ENCODE results near the gene EPS8.

The EPS8 gene

DNA sequence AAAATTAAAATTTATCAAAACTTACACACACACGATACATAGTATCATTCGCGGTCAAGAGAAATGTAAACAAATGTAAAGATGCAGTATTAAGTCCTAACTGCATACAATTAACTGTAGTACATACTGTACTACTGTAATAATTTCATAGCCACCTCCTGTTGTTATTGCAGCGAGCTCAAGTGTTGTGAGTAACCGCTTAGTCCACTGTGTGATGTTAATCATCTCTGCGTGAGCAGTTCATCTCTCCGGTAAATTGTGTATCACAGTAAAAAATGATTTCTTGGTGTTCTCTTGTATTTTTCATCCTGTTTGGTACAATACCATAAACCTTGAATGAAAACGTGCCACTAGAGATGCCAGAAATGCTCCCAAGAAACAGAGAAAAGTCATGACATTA, 6.5 kb downstream of the EPS8 start:
- no peaks in the 10 kb centered on the region for H3F3A ChIP-seq (ENCODE audit: insufficient read depth, low read length)
- H3K4me3 ChIP-seq (ENCODE audit: low read length): no peak overlapping the region
- H3K4me2 ChIP-seq (ENCODE audit: low read depth, low read length): no peak overlapping the region
- H3K27ac ChIP-seq (ENCODE audit: low read length): no peak overlapping the region
- no peak overlapping the region for H2AFZ ChIP-seq (ENCODE audit: low read length)
- H3K36me3 ChIP-seq (replicated peaks; ENCODE audit: insufficient read depth, low read length): no peaks in the 10 kb centered on the region
- TF ChIP-seq EZH2 (optimal IDR thresholded peaks at IDR 0.05; ENCODE audit: low read depth, low read length): no peak
- no peak for TF ChIP-seq EZH2phosphoT487 (IDR thresholded peaks at IDR 0.05; ENCODE audit: low read length)
- TF ChIP-seq CTCF (IDR thresholded peaks at IDR 0.05; ENCODE audit: low read length): no peak
- no peaks in the 10 kb centered on the region for H3K9me3 ChIP-seq (replicated peaks; ENCODE audit: insufficient read depth, low read length)
- no peaks in the 10 kb centered on the region for H3K4me1 ChIP-seq (ENCODE audit: low read length)
- no peak for DNase-seq
- H3K9me2 ChIP-seq (replicated peaks; ENCODE audit: insufficient read depth, low read length): no peaks in the 10 kb centered on the region
- H3K79me2 ChIP-seq (ENCODE audit: low read length): no peaks in the 10 kb centered on the region
- H4K20me1 ChIP-seq (ENCODE audit: insufficient read depth, low read length): no peaks in the 10 kb centered on the region
- H3K9ac ChIP-seq (ENCODE audit: low read length): no peak overlapping the region
- H3K27me3 ChIP-seq (replicated peaks; ENCODE audit: insufficient read depth, low read length): peaks cover 15% of the 10 kb centered on the region

- Histone ChIP-seq H2AFZ (ENCODE audit: low read length) (no peak overlapping the region), H3K4me1 (ENCODE audit: low read length) (no peaks in the 10 kb centered on the region), H3K9me3 (replicated peaks; ENCODE audit: insufficient read depth, low read length) (no peaks in the 10 kb centered on the region), H3K36me3 (replicated peaks; ENCODE audit: insufficient read depth, low read length) (no peaks in the 10 kb centered on the region), H4K20me1 (ENCODE audit: insufficient read depth, low read length) (no peaks in the 10 kb centered on the region), H3K79me2 (ENCODE audit: low read length) (no peaks in the 10 kb centered on the region), H3K27me3 (replicated peaks; ENCODE audit: insufficient read depth, low read length) (no peaks in the 10 kb centered on the region), H3K9ac (ENCODE audit: low read length) (no peak overlapping the region), H3K9me2 (replicated peaks; ENCODE audit: insufficient read depth, low read length) (no peaks in the 10 kb centered on the region), H3K4me3 (ENCODE audit: low read length) (no peak overlapping the region), H3K27ac (ENCODE audit: low read length) (no peak overlapping the region), H3K4me2 (ENCODE audit: low read depth, low read length) (no peak overlapping the region), H3F3A (ENCODE audit: insufficient read depth, low read length) (no peaks in the 10 kb centered on the region)
- TF ChIP-seq EZH2phosphoT487 (IDR thresholded peaks at IDR 0.05; ENCODE audit: low read length) (no peak), CTCF (IDR thresholded peaks at IDR 0.05; ENCODE audit: low read length) (no peak), EZH2 (optimal IDR thresholded peaks at IDR 0.05; ENCODE audit: low read depth, low read length) (no peak)
- no peak for DNase-seq
These were observed 9.3 kb downstream of the EPS8 start for GRCh38 chr12:15779925-15780324.

GRCh38 chr12:15778126-15778525, 11.1 kb downstream of the EPS8 start:
- Histone ChIP-seq H2AFZ (ENCODE audit: low read length) (no peak overlapping the region), H3K9me3 (replicated peaks; ENCODE audit: insufficient read depth, low read length) (no peaks in the 10 kb centered on the region), H3K4me1 (ENCODE audit: low read length) (no peaks in the 10 kb centered on the region), H3F3A (ENCODE audit: insufficient read depth, low read length) (no peaks in the 10 kb centered on the region), H3K4me2 (ENCODE audit: low read depth, low read length) (no peak overlapping the region), H3K27ac (ENCODE audit: low read length) (no peak overlapping the region), H3K9ac (ENCODE audit: low read length) (no peak overlapping the region), H3K79me2 (ENCODE audit: low read length) (no peaks in the 10 kb centered on the region), H3K9me2 (replicated peaks; ENCODE audit: insufficient read depth, low read length) (no peaks in the 10 kb centered on the region), H4K20me1 (ENCODE audit: insufficient read depth, low read length) (no peaks in the 10 kb centered on the region), H3K4me3 (ENCODE audit: low read length) (no peak overlapping the region), H3K27me3 (replicated peaks; ENCODE audit: insufficient read depth, low read length) (no peaks in the 10 kb centered on the region), H3K36me3 (replicated peaks; ENCODE audit: insufficient read depth, low read length) (no peaks in the 10 kb centered on the region)
- no peak for DNase-seq
- TF ChIP-seq CTCF (IDR thresholded peaks at IDR 0.05; ENCODE audit: low read length): no peak
- no peak for TF ChIP-seq EZH2phosphoT487 (IDR thresholded peaks at IDR 0.05; ENCODE audit: low read length)
- no peak for TF ChIP-seq EZH2 (optimal IDR thresholded peaks at IDR 0.05; ENCODE audit: low read depth, low read length)

Data from MM.1S (cell line).